HEK293 (cell line): ENCODE results near the gene THPO.

Experiments used
- MYNN ChIP-seq: fragments of 450-650 bp; formaldehyde crosslinking; IDR thresholded peaks from 2 replicates; pipeline ENCODE4 v1.5.1; 2016; ENCODE audit warnings: missing biosample characterization, missing genetic modification characterization, borderline replicate concordance
- TCF7L2 ChIP-seq: IDR thresholded peaks from 2 replicates; pipeline ENCODE4 v1.6.1; 2011; ENCODE audit warnings: low read depth, mild to moderate bottlenecking, inconsistent platforms, low read length, moderate library complexity, borderline replicate concordance
- ZBTB21 ChIP-seq: fragments of 450-650 bp; formaldehyde crosslinking; IDR thresholded peaks from 2 replicates; pipeline ENCODE4 v1.5.1; 2017; ENCODE audit warnings: missing biosample characterization, missing genetic modification characterization
- ZNF350 ChIP-seq: fragments of 450-650 bp; formaldehyde crosslinking; IDR thresholded peaks from 2 replicates; pipeline ENCODE4 v1.5.0; 2017; ENCODE audit warnings: missing biosample characterization, mild to moderate bottlenecking, missing genetic modification characterization
- ZNF391 ChIP-seq: fragments of 450-650 bp; formaldehyde crosslinking; IDR thresholded peaks from 2 replicates; pipeline ENCODE4 v1.5.1; 2016; ENCODE audit warnings: low read depth, missing biosample characterization, missing genetic modification characterization, borderline replicate concordance
- ZNF521 ChIP-seq: fragments of 450-650 bp; formaldehyde crosslinking; IDR thresholded peaks from 2 replicates; pipeline ENCODE4 v1.5.1; 2017; ENCODE audit warnings: missing biosample characterization, mild to moderate bottlenecking, missing genetic modification characterization
- ZNF629 ChIP-seq: fragments of 450-650 bp; formaldehyde crosslinking; IDR thresholded peaks from 2 replicates; pipeline ENCODE4 v1.5.1; 2017; ENCODE audit warnings: missing biosample characterization, missing genetic modification characterization
- ZNF747 ChIP-seq: fragments of 450-650 bp; formaldehyde crosslinking; IDR thresholded peaks from 2 replicates; pipeline ENCODE4 v1.5.1; 2016; ENCODE audit warnings: missing biosample characterization, missing genetic modification characterization
- ZSCAN23 ChIP-seq: fragments of 450-650 bp; formaldehyde crosslinking; IDR thresholded peaks from 2 replicates; pipeline ENCODE4 v1.5.1; 2016; ENCODE audit warnings: missing biosample characterization, missing genetic modification characterization
- TF ChIP-seq, protein P1 (sequence below): fragments of 450-650 bp; formaldehyde crosslinking; IDR thresholded peaks from 2 replicates; pipeline ENCODE4 v1.5.1; 2016; ENCODE audit warnings: missing biosample characterization, missing genetic modification characterization
- TF ChIP-seq, protein P2 (sequence below): sonication (generic); formaldehyde crosslinking; IDR thresholded peaks from 2 replicates; pipeline ENCODE4 v1.8.1; 2022; ENCODE audit warnings: mild to moderate bottlenecking, moderate library complexity, missing genetic modification reagents
- TF ChIP-seq, protein P3 (sequence below): fragments of 450-650 bp; formaldehyde crosslinking; IDR thresholded peaks from 2 replicates; pipeline ENCODE4 v1.5.1; 2016; ENCODE audit warnings: missing biosample characterization, missing genetic modification characterization

- TF ChIP-seq, protein P1, sequence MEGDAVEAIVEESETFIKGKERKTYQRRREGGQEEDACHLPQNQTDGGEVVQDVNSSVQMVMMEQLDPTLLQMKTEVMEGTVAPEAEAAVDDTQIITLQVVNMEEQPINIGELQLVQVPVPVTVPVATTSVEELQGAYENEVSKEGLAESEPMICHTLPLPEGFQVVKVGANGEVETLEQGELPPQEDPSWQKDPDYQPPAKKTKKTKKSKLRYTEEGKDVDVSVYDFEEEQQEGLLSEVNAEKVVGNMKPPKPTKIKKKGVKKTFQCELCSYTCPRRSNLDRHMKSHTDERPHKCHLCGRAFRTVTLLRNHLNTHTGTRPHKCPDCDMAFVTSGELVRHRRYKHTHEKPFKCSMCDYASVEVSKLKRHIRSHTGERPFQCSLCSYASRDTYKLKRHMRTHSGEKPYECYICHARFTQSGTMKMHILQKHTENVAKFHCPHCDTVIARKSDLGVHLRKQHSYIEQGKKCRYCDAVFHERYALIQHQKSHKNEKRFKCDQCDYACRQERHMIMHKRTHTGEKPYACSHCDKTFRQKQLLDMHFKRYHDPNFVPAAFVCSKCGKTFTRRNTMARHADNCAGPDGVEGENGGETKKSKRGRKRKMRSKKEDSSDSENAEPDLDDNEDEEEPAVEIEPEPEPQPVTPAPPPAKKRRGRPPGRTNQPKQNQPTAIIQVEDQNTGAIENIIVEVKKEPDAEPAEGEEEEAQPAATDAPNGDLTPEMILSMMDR (tag by site-specific recombination), result no peak
- no peak for TF ChIP-seq ZSCAN23 (tag by site-specific recombination)
- no peak for TF ChIP-seq ZNF747 (tag by site-specific recombination)
- TF ChIP-seq TCF7L2, result no peak
- no peak for TF ChIP-seq MYNN (tag by site-specific recombination)
- TF ChIP-seq ZNF521 (tag by site-specific recombination), result no peak
- TF ChIP-seq, protein P2, sequence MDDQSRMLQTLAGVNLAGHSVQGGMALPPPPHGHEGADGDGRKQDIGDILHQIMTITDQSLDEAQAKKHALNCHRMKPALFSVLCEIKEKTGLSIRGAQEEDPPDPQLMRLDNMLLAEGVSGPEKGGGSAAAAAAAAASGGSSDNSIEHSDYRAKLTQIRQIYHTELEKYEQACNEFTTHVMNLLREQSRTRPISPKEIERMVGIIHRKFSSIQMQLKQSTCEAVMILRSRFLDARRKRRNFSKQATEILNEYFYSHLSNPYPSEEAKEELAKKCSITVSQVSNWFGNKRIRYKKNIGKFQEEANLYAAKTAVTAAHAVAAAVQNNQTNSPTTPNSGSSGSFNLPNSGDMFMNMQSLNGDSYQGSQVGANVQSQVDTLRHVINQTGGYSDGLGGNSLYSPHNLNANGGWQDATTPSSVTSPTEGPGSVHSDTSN (CRISPR knock-in tag), result no peak
- no peak for TF ChIP-seq ZBTB21
- TF ChIP-seq ZNF350 (tag by site-specific recombination), result no peak
- TF ChIP-seq ZNF629 (tag by site-specific recombination), result no peak
- TF ChIP-seq, protein P3, sequence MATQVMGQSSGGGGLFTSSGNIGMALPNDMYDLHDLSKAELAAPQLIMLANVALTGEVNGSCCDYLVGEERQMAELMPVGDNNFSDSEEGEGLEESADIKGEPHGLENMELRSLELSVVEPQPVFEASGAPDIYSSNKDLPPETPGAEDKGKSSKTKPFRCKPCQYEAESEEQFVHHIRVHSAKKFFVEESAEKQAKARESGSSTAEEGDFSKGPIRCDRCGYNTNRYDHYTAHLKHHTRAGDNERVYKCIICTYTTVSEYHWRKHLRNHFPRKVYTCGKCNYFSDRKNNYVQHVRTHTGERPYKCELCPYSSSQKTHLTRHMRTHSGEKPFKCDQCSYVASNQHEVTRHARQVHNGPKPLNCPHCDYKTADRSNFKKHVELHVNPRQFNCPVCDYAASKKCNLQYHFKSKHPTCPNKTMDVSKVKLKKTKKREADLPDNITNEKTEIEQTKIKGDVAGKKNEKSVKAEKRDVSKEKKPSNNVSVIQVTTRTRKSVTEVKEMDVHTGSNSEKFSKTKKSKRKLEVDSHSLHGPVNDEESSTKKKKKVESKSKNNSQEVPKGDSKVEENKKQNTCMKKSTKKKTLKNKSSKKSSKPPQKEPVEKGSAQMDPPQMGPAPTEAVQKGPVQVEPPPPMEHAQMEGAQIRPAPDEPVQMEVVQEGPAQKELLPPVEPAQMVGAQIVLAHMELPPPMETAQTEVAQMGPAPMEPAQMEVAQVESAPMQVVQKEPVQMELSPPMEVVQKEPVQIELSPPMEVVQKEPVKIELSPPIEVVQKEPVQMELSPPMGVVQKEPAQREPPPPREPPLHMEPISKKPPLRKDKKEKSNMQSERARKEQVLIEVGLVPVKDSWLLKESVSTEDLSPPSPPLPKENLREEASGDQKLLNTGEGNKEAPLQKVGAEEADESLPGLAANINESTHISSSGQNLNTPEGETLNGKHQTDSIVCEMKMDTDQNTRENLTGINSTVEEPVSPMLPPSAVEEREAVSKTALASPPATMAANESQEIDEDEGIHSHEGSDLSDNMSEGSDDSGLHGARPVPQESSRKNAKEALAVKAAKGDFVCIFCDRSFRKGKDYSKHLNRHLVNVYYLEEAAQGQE (tag by site-specific recombination), result no peak
- no peak for TF ChIP-seq ZNF391 (tag by site-specific recombination)
Measured at GRCh38 chr3:184388164-184388935, 10.3 kb upstream of the THPO start.
